Measurements from ENCODE around the gene MRTFB. TPM values are rescaled to one million over a fixed set of nuclear protein-coding genes. Genes with fewer than 3 reads are reported as not detected.
A peak's percentile ranks its signal among the peaks of the same experiment; 100 is the strongest.

Gene MRTFB
- total RNA-seq, 1 donor from 2014 or later: 89.4 TPM

DNA sequence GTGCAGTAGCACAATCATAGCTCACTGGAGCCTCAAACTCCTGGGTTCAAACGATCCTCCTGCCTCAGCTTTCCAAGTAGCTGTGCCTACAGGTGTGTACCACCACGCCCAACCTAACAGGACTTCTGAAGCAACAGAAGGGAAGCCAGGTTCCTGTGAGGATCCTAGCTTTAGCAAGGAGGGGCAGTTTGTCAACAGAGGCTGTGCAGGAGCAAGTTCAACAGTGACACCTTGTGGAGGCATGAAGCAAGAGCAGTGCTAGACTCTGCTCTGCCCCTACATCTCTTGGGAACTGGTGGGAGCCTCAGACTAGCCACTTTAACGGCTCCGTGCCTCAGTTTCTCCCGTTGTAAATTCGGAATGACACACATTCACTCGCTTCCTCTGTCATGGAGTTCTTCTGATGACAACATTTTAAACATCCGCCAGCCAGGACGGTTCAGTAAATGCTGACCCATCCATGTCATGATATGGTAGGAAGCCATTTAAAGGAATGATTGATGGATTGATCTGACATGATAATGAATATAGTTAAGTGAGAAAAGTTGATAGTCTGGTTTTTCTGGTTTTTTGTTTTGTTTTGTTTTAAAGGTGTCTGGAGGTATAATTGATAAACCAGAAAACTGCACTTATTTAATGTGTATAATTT is 218.7 kb downstream of the MRTFB start:
- H3K9me3 ChIP-seq: peaks cover 6 to 9% of the 10 kb centered on the region in 2 donors
- no peak overlapping the region for H3K4me3 ChIP-seq
- no peak for DNase-seq (ENCODE audit: low spot score in 2 of 2)
- no peaks in the 10 kb centered on the region for H3K36me3 ChIP-seq
- H3K4me1 ChIP-seq: peaks cover 6 to 18% of the 10 kb centered on the region in 2 donors
- no peaks in the 10 kb centered on the region for H3K27me3 ChIP-seq
- intact Hi-C loops (cut with DNase I): loop anchor here (5.0 kb wide), 2 partner anchors 342 to 368 kb away; partner anchors contain the start of genes BFAR, ERCC4 and PARN
- TF ChIP-seq, protein P1, sequence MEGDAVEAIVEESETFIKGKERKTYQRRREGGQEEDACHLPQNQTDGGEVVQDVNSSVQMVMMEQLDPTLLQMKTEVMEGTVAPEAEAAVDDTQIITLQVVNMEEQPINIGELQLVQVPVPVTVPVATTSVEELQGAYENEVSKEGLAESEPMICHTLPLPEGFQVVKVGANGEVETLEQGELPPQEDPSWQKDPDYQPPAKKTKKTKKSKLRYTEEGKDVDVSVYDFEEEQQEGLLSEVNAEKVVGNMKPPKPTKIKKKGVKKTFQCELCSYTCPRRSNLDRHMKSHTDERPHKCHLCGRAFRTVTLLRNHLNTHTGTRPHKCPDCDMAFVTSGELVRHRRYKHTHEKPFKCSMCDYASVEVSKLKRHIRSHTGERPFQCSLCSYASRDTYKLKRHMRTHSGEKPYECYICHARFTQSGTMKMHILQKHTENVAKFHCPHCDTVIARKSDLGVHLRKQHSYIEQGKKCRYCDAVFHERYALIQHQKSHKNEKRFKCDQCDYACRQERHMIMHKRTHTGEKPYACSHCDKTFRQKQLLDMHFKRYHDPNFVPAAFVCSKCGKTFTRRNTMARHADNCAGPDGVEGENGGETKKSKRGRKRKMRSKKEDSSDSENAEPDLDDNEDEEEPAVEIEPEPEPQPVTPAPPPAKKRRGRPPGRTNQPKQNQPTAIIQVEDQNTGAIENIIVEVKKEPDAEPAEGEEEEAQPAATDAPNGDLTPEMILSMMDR (IDR thresholded peaks at IDR 0.05): peak in 2 of 3 experiments; percentile 16 to 23
- no peak overlapping the region for H3K27ac ChIP-seq

DNA sequence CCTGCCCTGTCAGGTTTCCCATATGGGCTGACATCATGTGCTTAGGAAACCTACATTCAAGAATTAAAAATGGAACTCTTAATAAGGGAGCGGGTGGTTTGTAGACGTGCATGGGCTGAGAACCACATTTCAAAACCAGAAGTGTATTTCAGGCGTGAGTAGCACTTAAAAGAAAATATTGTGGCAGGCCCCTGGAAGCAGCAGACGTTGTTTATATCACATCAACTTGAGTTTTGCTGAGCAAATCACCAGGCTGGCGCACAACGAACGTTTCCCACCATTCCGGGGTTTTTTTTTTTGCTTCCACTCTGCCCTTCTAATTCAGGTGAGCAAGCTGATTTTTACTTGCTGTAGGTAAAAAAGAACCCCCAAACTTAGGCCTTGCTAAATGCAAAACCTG is 220.2 kb downstream of the MRTFB start:
- Histone ChIP-seq H3K4me1 (peaks cover 6 to 14% of the 10 kb centered on the region in 2 donors), H3K27me3 (no peaks in the 10 kb centered on the region), H3K4me3 (peak overlapping the region in 1 of 2 donors; percentile 4), H3K27ac (peak overlapping the region; percentile 48 to 65), H3K9me3 (peaks cover 6 to 9% of the 10 kb centered on the region in 2 donors), H3K36me3 (no peaks in the 10 kb centered on the region)
- TF ChIP-seq, protein P1 (IDR thresholded peaks at IDR 0.05): no peak
- no peak for DNase-seq (ENCODE audit: low spot score in 2 of 2)
- intact Hi-C loops (cut with DNase I): no loop called here

DNA sequence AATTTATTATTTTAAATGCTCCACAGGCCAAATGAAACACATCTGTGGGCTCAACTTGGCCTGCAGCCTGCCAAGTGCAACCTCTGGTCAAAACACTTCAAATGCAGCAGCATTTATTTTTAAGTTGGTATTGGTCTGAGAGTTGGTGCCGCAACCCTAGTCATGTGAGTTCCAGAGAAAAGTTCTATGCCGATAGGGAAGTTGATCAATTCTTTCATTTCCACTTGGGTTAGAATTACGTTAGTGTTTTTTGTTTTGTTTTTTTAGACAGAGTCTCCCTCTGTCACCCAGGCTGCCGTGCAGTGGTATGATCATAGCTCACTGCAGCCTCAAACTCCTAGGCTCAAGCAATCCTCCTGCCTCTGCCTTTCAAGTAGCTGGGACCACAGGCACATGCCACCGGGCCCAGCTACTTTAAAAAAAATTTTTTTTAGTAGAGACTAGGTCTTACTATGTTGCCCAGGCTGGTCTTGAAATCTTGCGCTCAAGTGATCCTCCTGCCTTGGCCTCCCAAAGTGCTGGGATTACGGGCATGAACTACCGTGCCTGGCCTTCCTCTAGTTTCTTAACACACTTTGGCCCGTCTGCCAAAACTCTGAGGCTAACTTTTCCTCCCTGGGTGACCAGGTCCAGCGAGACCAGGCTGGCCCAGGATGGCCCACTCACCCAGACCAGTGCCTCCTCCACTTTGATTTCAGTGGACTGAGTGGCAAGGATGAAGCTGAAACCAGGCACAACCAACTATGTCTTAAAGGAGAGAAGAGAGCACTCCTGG is 221.1 kb downstream of the MRTFB start:
- Histone ChIP-seq H3K27ac (peak overlapping the region; percentile 48 to 65), H3K4me1 (peaks cover 4 to 12% of the 10 kb centered on the region in 2 donors), H3K4me3 (peak overlapping the region in 1 of 2 donors; percentile 4), H3K27me3 (no peaks in the 10 kb centered on the region), H3K9me3 (peaks cover 6 to 9% of the 10 kb centered on the region in 2 donors), H3K36me3 (no peaks in the 10 kb centered on the region)
- intact Hi-C loops (cut with DNase I): no loop called here
- TF ChIP-seq, protein P1 (IDR thresholded peaks at IDR 0.05): no peak
- DNase-seq (ENCODE audit: low spot score in 2 of 2): peak in 1 of 2 donors; percentile 56

DNA sequence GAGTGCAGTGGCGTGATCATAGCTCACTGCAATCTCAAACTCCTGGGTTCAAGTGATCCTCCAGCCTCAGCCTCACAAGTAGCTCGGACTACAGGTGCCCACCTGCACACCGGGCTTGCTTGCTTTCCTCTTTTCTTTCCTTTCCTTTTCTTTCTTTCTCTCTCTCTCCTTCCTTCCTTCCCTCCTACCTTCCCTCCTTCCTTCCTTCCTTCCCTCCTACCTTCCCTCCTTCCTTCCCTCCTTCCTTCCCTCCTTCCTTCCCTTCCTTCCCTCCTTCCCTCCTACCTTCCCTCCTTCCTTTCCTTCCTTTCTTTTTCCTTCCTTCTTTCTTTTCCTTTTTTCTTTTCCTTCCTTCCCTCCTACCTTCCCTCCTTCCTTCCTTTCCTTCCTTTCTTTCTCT is 225.5 kb downstream of the MRTFB start:
- no peaks in the 10 kb centered on the region for H3K36me3 ChIP-seq
- no peaks in the 10 kb centered on the region for H3K27me3 ChIP-seq
- TF ChIP-seq, protein P1 (IDR thresholded peaks at IDR 0.05): no peak
- H3K27ac ChIP-seq: no peak overlapping the region
- intact Hi-C loops (cut with DNase I): no loop called here
- H3K4me3 ChIP-seq: no peak overlapping the region
- no peaks in the 10 kb centered on the region for H3K9me3 ChIP-seq
- peaks cover 1 to 9% of the 10 kb centered on the region in 2 donors for H3K4me1 ChIP-seq
- no peak for DNase-seq (ENCODE audit: low spot score in 2 of 2)

DNA sequence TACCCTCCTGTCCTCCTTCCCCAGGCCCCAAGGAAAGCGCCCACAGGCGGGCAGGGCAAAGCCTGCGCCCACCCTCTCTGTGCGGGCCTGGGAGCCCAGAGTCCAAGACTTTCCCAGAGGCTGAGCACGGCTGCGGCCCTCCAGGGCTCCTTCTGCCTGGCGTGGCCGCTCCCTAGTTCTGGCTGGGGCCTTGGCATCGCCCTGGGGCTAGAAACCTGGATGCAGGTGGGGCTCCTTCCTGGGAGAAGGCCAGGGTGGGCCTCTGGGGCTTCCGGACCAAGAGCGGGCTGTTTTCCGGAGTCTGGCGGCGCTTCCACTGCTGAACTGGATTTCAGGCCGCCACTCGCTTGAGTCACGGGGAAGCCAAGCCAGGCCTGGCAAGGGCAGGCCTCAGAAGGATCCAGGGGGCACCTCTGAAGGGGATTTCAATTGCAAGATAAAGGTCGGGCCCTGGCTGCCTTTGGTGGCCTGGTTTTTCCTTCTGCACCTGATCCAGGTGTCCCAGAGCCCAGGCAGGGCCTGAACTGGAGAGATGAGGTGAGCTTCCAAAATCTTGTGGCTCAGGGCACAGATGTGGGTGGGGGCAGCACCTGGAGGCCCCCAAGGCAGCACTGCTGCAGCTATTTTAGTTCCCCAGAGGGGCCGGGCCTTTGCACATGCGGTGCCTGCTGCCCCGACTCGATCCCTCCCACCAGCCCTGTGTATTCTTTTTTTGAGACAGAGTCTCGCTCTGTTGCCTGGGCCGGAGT is 227.4 kb downstream of the MRTFB start:
- TF ChIP-seq, protein P1 (IDR thresholded peaks at IDR 0.05): no peak
- Histone ChIP-seq H3K9me3 (no peaks in the 10 kb centered on the region), H3K4me3 (no peak overlapping the region), H3K4me1 (peaks cover 0 to 3% of the 10 kb centered on the region in 2 donors), H3K36me3 (no peaks in the 10 kb centered on the region), H3K27ac (peak overlapping the region; percentile 64 to 73), H3K27me3 (no peaks in the 10 kb centered on the region)
- DNase-seq (ENCODE audit: low spot score in 2 of 2): no peak
- intact Hi-C loops (cut with DNase I): no loop called here

Data from ascending aorta (tissue), 2 donors.